Ectodermal cell (in vitro differentiated cells): ENCODE results near the gene PSPH.

ENCODE experiments used
- H3K27ac ChIP-seq: 2 replicates; pipeline ENCODE4 v1.7.0; 2013; ENCODE audit warnings: mild to moderate bottlenecking, low read depth, low read length; ENCODE audit not compliant: insufficient read depth, poor library complexity, severe bottlenecking
- H3K27me3 ChIP-seq: 2 replicates; pipeline ENCODE4 v1.7.0; 2013; ENCODE audit warnings: mild to moderate bottlenecking, low read length; ENCODE audit not compliant: insufficient read depth, control insufficient read depth, poor library complexity, severe bottlenecking
- H3K36me3 ChIP-seq: one replicate; pipeline ENCODE4 v1.7.0; 2013; ENCODE audit warnings: low read length; ENCODE audit not compliant: control insufficient read depth, insufficient read depth
- H3K4me1 ChIP-seq: one replicate; pipeline ENCODE4 v1.7.0; 2013; ENCODE audit warnings: low read length; ENCODE audit not compliant: control insufficient read depth, insufficient read depth
- H3K4me3 ChIP-seq: 2 replicates; pipeline ENCODE4 v1.7.0; 2013; ENCODE audit warnings: low read depth, low read length, control low read depth; ENCODE audit not compliant: insufficient read depth
- H3K9me3 ChIP-seq: 2 replicates; pipeline ENCODE4 v1.7.0; 2013; ENCODE audit warnings: mild to moderate bottlenecking, low read length, moderate library complexity; ENCODE audit not compliant: control insufficient read depth
- WGBS, 2 experiments: methylation state at CpG; one replicate each; pipeline ENCODE4 v1.1.7; 2013; ENCODE audit warnings: missing lambda C conversion rate in 2 of 2; 5-methylcytosine and 5-hydroxymethylcytosine counted together

Gene PSPH

GRCh38 chr7:56009695-56010094 is 41.5 kb downstream of the PSPH start:
- H3K27ac ChIP-seq, result no peak overlapping the region
- no peaks in the 10 kb centered on the region for H3K9me3 ChIP-seq
- H3K4me3 ChIP-seq, result no peak overlapping the region
- WGBS, 2 experiments, result 87 to 92% methylated on average over 7 of the region's 7 CpGs
- no peaks in the 10 kb centered on the region for H3K27me3 ChIP-seq
- peaks cover 8% of the 10 kb centered on the region for H3K36me3 ChIP-seq
- no peaks in the 10 kb centered on the region for H3K4me1 ChIP-seq

DNA sequence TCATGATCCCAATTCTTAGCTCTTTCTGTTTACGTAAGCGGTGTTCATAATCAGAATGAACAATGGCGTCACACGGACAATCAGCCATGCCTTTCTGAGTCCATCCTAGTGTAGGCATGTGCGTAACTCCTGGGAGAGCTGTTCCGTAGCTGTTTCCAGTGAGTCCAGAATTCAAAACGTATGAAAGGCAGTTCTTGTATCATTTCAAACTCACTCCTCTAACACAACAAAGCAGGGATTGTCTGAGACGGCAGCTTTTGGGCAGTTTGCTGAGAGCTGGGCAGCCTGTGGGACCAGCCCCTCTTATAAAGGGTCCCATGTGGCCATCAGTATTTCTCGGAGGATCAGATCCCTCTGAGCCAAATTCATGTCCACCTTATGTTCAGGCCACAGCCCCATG is 43.4 kb downstream of the PSPH start:
- no peak overlapping the region for H3K27ac ChIP-seq
- H3K4me3 ChIP-seq, result no peak overlapping the region
- 94 to 96% methylated on average over 9 of the region's 9 CpGs for WGBS, 2 experiments
- no peaks in the 10 kb centered on the region for H3K4me1 ChIP-seq
- H3K9me3 ChIP-seq, result no peaks in the 10 kb centered on the region
- no peaks in the 10 kb centered on the region for H3K36me3 ChIP-seq
- no peaks in the 10 kb centered on the region for H3K27me3 ChIP-seq

DNA sequence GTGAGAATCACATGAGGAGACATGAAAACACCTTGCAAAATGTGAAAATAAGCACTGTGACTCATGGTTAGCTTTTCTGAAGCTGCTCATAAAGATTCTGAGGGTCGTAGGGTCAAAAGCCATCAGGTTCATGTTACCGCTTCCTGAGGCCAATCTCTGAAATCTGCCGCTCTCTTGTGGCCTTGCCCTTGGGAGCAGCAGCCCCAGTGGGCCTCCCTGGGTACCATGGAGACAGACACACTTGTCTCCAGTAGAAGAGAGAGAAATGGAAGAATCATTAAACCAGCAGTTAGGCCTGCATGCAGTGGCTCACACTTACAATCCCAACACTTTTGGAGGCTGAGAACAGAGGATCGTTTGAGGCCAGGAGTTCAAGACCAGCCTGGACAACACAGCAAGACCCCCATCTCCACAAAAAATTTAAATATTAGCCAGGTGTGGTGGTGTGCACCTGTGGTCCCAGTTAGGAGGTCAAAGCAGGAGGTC is 44.0 kb downstream of the PSPH start:
- no peak overlapping the region for H3K27ac ChIP-seq
- H3K27me3 ChIP-seq, result no peaks in the 10 kb centered on the region
- WGBS, 2 experiments, result 94 to 95% methylated on average over 4 of the region's 4 CpGs
- no peaks in the 10 kb centered on the region for H3K4me1 ChIP-seq
- no peaks in the 10 kb centered on the region for H3K9me3 ChIP-seq
- H3K36me3 ChIP-seq, result no peaks in the 10 kb centered on the region
- H3K4me3 ChIP-seq, result no peak overlapping the region

- no peaks in the 10 kb centered on the region for H3K9me3 ChIP-seq
- H3K27ac ChIP-seq, result no peak overlapping the region
- WGBS, 2 experiments, result 90 to 91% methylated on average over 4 of the region's 4 CpGs
- no peak overlapping the region for H3K4me3 ChIP-seq
- H3K36me3 ChIP-seq, result no peaks in the 10 kb centered on the region
- no peaks in the 10 kb centered on the region for H3K27me3 ChIP-seq
- no peaks in the 10 kb centered on the region for H3K4me1 ChIP-seq
Observed at GRCh38 chr7:56003749-56004148, 47.5 kb downstream of the PSPH start.

DNA sequence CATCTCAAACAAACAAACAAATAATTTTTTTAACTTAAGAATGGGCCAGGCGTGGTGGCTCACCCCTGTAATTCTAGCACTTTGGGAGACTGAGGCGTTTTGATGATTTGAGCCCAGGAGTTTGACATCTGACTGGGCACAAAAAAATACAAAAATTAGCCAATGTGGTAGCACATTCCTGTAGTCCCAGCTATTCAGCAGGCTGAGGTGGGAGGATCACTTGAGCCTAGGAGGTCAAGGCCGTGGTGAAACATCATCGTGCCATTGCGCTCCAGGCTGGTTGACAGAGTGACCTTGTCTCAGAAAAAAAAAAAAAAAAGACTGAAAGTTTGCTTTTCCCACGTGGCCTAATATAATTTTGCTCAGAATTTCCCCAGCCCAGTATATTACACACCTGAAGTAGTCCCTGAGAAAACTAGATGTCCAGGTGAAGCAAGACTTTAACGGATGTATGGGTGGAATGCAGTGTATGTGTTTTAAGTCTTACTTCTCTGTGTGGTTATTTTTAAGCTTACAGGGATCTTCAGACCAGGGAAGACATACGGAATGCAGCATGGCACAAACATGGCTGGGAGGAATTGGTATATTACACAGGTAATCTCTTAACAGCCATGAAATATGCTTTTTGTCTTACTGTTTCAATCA is 54.3 kb downstream of the PSPH start:
- Histone ChIP-seq H3K36me3 (peaks cover 11% of the 10 kb centered on the region), H3K9me3 (no peaks in the 10 kb centered on the region), H3K4me1 (no peaks in the 10 kb centered on the region), H3K27ac (no peak overlapping the region), H3K27me3 (no peaks in the 10 kb centered on the region), H3K4me3 (no peak overlapping the region)
- WGBS, 2 experiments, result 96% methylated on average over 8 of the region's 8 CpGs

DNA sequence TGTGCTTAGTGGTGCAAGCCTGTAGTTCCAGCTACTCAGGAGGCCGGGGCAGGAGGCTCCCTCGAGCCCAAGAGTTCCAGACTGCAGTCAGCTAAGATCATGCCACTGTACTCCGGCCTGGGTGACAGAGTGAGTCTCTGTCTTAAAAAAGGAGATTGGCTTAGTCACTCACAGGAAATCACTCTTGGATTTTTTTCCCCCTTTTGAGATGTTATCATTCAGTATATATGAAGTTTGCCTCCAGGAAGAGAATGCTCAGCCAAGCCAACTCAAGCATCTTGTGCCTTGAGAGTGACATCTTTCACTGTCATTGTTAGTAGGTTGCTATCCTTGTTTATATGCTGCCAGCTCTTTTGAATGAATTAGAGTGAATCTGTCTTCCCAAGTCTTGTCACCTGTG is 58.9 kb downstream of the PSPH start:
- peaks cover 14% of the 10 kb centered on the region for H3K36me3 ChIP-seq
- no peak overlapping the region for H3K27ac ChIP-seq
- no peaks in the 10 kb centered on the region for H3K4me1 ChIP-seq
- no peaks in the 10 kb centered on the region for H3K9me3 ChIP-seq
- H3K27me3 ChIP-seq, result no peaks in the 10 kb centered on the region
- no peak overlapping the region for H3K4me3 ChIP-seq
- 64 to 65% methylated on average over 3 of the region's 3 CpGs for WGBS, 2 experiments

DNA sequence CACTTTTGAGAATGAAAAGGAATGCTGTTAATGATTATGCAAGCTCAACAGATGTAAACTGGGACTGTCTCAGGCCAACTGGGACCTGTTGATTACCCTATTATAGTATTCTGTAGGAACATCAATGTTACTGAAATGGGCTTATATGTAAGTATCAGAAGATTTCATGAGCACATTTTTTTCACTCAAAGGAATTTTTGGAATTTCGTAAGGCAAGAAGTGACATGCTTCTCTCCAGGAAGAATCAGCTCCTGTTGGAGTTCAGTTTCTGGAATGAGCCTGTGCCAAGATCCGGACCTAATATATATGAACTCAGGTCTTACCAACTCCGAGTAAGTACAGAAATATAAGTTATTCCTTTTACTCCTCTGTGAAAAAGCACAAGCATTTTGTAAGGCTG is 67.7 kb downstream of the PSPH start:
- Histone ChIP-seq H3K27ac (no peak overlapping the region), H3K4me1 (no peaks in the 10 kb centered on the region), H3K27me3 (no peaks in the 10 kb centered on the region), H3K36me3 (peaks cover 33% of the 10 kb centered on the region), H3K9me3 (no peaks in the 10 kb centered on the region), H3K4me3 (no peak overlapping the region)
- WGBS, 2 experiments, result 90 to 92% methylated on average over 3 of the region's 3 CpGs

DNA sequence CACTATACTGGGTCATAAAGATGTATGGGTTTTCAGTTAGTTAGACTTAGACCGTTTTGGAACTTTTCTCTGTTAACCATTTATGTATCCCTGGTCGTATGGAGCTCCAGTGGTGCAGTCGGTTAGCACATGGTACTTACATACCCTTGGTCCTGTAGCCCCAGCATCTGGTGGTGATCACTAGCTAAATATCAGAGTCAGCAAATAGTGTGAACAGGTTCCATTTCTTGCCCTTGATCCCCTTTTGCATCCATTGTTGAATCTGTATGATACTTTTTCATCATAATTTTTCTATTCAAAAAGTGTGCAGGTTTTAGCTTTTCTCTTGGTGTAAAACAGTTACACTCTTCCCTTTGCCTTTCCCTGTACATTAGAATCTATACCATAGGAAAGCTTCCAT is 71.0 kb downstream of the PSPH start:
- 94 to 97% methylated on average over 3 of the region's 3 CpGs for WGBS, 2 experiments
- Histone ChIP-seq H3K4me1 (no peaks in the 10 kb centered on the region), H3K4me3 (no peak overlapping the region), H3K9me3 (no peaks in the 10 kb centered on the region), H3K27me3 (no peaks in the 10 kb centered on the region), H3K36me3 (peaks cover 37% of the 10 kb centered on the region), H3K27ac (no peak overlapping the region)

DNA sequence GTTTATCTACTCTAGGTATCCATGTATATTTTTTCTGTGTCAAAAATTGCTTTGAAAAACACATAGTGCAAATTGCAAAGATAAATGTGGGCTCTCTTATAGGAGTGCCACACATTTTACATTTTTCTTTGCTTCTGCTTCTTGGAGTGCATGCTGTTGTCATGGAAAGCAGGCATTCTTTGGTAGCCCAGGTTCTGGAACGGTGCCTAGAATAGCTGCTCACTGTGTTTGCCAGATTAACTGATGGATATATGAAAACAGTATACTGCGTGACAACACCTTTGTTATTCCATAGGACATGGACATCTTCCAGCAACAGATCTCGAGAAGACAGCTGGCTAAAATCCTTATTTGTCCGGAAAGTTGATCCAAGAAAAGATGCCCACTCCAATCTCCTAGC is 73.4 kb downstream of the PSPH start:
- Histone ChIP-seq H3K36me3 (peaks cover 24% of the 10 kb centered on the region), H3K27ac (no peak overlapping the region)
- WGBS, 2 experiments, result 96 to 98% methylated on average over 4 of the region's 4 CpGs

GRCh38 chr7:55975988-55976633 is 75.1 kb downstream of the PSPH start:
- H3K4me1 ChIP-seq, result no peaks in the 10 kb centered on the region
- peaks cover 22% of the 10 kb centered on the region for H3K36me3 ChIP-seq
- WGBS, 2 experiments, result 95 to 96% methylated on average over 7 of the region's 7 CpGs
- no peaks in the 10 kb centered on the region for H3K9me3 ChIP-seq
- no peaks in the 10 kb centered on the region for H3K27me3 ChIP-seq
- no peak overlapping the region for H3K27ac ChIP-seq
- no peak overlapping the region for H3K4me3 ChIP-seq

More for the DNA sequence above, 73.4 kb downstream of the PSPH start:
- no peaks in the 10 kb centered on the region for H3K9me3 ChIP-seq
- H3K4me3 ChIP-seq, result no peak overlapping the region
- no peaks in the 10 kb centered on the region for H3K27me3 ChIP-seq
- no peaks in the 10 kb centered on the region for H3K4me1 ChIP-seq
